Smooth muscle cell (in vitro differentiated cells): Measurements from ENCODE around the gene GAB2. TPM values are rescaled to one million over a fixed set of nuclear protein-coding genes. Genes with fewer than 3 reads are reported as not detected.
"Not testable (repeated sequence)": the region's sequence is repeated elsewhere in the genome, so short reads cannot be mapped to it uniquely, and the experiment has no call there.

Source experiments
- DNase-seq: peaks from one replicate; lab custom pipeline; 2025; ENCODE audit not compliant: unreplicated experiment; lab: John Stamatoyannopoulos, UW
- H2AFZ ChIP-seq: fragments of 200-600 bp; sonication (generic); 2 replicates; pipeline ENCODE4 v1.6.0; 2016; ENCODE audit warnings: antibody characterized with exemption, low read depth, mild to moderate bottlenecking
- H3F3A ChIP-seq: fragments of 200-600 bp; sonication (generic); 2 replicates; pipeline ENCODE4 v1.6.0; 2017; ENCODE audit warnings: antibody characterized with exemption, low read depth
- H3K27ac ChIP-seq: fragments of 200-600 bp; sonication (generic); 2 replicates; pipeline ENCODE4 v1.5.1; 2016; ENCODE audit warnings: low read depth, mild to moderate bottlenecking
- H3K27me3 ChIP-seq: fragments of 200-600 bp; sonication (generic); 2 replicates; pipeline ENCODE4 v1.6.1; 2016; ENCODE audit warnings: low read depth, mild to moderate bottlenecking
- H3K36me3 ChIP-seq: fragments of 200-600 bp; sonication (generic); 2 replicates; pipeline ENCODE4 v1.5.1; 2016; ENCODE audit warnings: low read depth
- H3K4me1 ChIP-seq: fragments of 200-600 bp; sonication (generic); 2 replicates; pipeline ENCODE4 v1.5.1; 2016; ENCODE audit warnings: low read depth
- H3K4me2 ChIP-seq: fragments of 200-600 bp; sonication (generic); 2 replicates; pipeline ENCODE4 v1.6.0; 2016; ENCODE audit warnings: mild to moderate bottlenecking
- H3K4me3 ChIP-seq: fragments of 200-600 bp; sonication (generic); 2 replicates; pipeline ENCODE4 v1.5.1; 2016; ENCODE audit warnings: mild to moderate bottlenecking
- H3K79me2 ChIP-seq: fragments of 200-600 bp; sonication (generic); 2 replicates; pipeline ENCODE4 v1.6.0; 2016; ENCODE audit warnings: low read depth, mild to moderate bottlenecking
- H3K9ac ChIP-seq: fragments of 200-600 bp; sonication (generic); 2 replicates; pipeline ENCODE4 v1.6.0; 2016; ENCODE audit warnings: low read depth
- H3K9me3 ChIP-seq: fragments of 200-600 bp; sonication (generic); replicated peaks from 2 replicates; pipeline ENCODE4 v1.5.1; 2016; ENCODE audit warnings: low read depth
- H4K20me1 ChIP-seq: fragments of 200-600 bp; sonication (generic); 2 replicates; pipeline ENCODE4 v1.6.0; 2016; ENCODE audit warnings: low read depth
- CTCF ChIP-seq: fragments of 200-600 bp; sonication (generic); IDR thresholded peaks from 2 replicates; pipeline ENCODE4 v1.5.1; 2017; ENCODE audit warnings: borderline replicate concordance, mild to moderate bottlenecking, antibody characterized with exemption; ENCODE audit not compliant: insufficient read depth, poor library complexity, severe bottlenecking
- WGBS: methylation state at CpG from one replicate; pipeline ENCODE4 v1.1.7; 2016; ENCODE audit warnings: low lambda C conversion rate; 5-methylcytosine and 5-hydroxymethylcytosine counted together
- polyA plus RNA-seq: library from polyadenylated mRNA; unstranded; fragments of >200 nt; fragmentation: Nextera tagmentation; extraction: Ambion mirVana; gene quantifications from 2 replicates; pipeline ENCODE4 v1.2.1, GENCODE V29; 2016
- total RNA-seq: library from RNA; depleted of rRNA; stranded (reverse); fragments of >200 nt; gene quantifications from 2 replicates; pipeline ENCODE4 v1.2.3, GENCODE V29; 2014

The GAB2 gene
- total and polyA plus RNA-seq, 2 experiments from 2014 or later = 4.2 to 9.7 TPM

GRCh38 chr11:78223320-78223954, 194.2 kb downstream of the GAB2 start:
- Histone ChIP-seq H3F3A (no peaks in the 10 kb centered on the region), H2AFZ (no peak overlapping the region), H4K20me1 (no peaks in the 10 kb centered on the region), H3K27me3 (no peaks in the 10 kb centered on the region), H3K9ac (no peak overlapping the region), H3K4me2 (no peak overlapping the region), H3K27ac (no peak overlapping the region), H3K9me3 (no peaks in the 10 kb centered on the region), H3K4me3 (no peak overlapping the region), H3K4me1 (no peaks in the 10 kb centered on the region), H3K79me2 (no peaks in the 10 kb centered on the region), H3K36me3 (no peaks in the 10 kb centered on the region)
- DNase-seq = no peak
- TF ChIP-seq CTCF = no peak
- 97% methylated on average over 9 of the region's 9 CpGs for WGBS

GRCh38 chr11:78222726-78223125, 194.9 kb downstream of the GAB2 start:
- not testable (repeated sequence) for H4K20me1 ChIP-seq, H3K4me3 ChIP-seq, H3K36me3 ChIP-seq, H3K79me2 ChIP-seq, H3K4me2 ChIP-seq, H3K27ac ChIP-seq, DNase-seq, H3K9me3 ChIP-seq, H3K4me1 ChIP-seq, H3K9ac ChIP-seq, H3K27me3 ChIP-seq, H3F3A ChIP-seq, H2AFZ ChIP-seq
- WGBS = 88% methylated on average over 10 of the region's 10 CpGs

- H3K36me3 ChIP-seq = no peaks in the 10 kb centered on the region
- 97% methylated on average over 13 of the region's 13 CpGs for WGBS
- H3K9ac ChIP-seq = no peak overlapping the region
- no peaks in the 10 kb centered on the region for H3K79me2 ChIP-seq
- no peak overlapping the region for H2AFZ ChIP-seq
- H3F3A ChIP-seq = no peaks in the 10 kb centered on the region
- DNase-seq = no peak
- TF ChIP-seq CTCF = no peak
- H3K4me2 ChIP-seq = no peak overlapping the region
- H3K9me3 ChIP-seq = no peaks in the 10 kb centered on the region
- H3K4me1 ChIP-seq = no peaks in the 10 kb centered on the region
- no peak overlapping the region for H3K4me3 ChIP-seq
- H3K27me3 ChIP-seq = no peaks in the 10 kb centered on the region
- H3K27ac ChIP-seq = no peak overlapping the region
- no peaks in the 10 kb centered on the region for H4K20me1 ChIP-seq
These were observed 196.0 kb downstream of the GAB2 start for GRCh38 chr11:78221396-78222315.

GRCh38 chr11:78220218-78221157, 197.1 kb downstream of the GAB2 start:
- Histone ChIP-seq H2AFZ (no peak overlapping the region), H3K4me3 (no peak overlapping the region), H3K79me2 (no peaks in the 10 kb centered on the region), H3K36me3 (no peaks in the 10 kb centered on the region), H3K27me3 (no peaks in the 10 kb centered on the region), H3K27ac (no peak overlapping the region), H3K4me1 (no peaks in the 10 kb centered on the region), H3F3A (no peaks in the 10 kb centered on the region), H3K9me3 (no peaks in the 10 kb centered on the region), H4K20me1 (no peaks in the 10 kb centered on the region), H3K4me2 (no peak overlapping the region), H3K9ac (no peak overlapping the region)
- no peak for DNase-seq
- TF ChIP-seq CTCF = no peak
- WGBS = 94% methylated on average over 14 of the region's 14 CpGs
